H9 (cell line): Measurements from ENCODE around the gene MSH3. TPM values are rescaled to one million over a fixed set of nuclear protein-coding genes. Genes with fewer than 3 reads are reported as not detected.

Experiments used
- DNase-seq: peaks from one replicate; pipeline ENCODE4 v3.0.0-alpha.2; 2017
- H2AFZ ChIP-seq: one replicate; pipeline ENCODE4 v1.6.1; 2013; ENCODE audit warnings: mild to moderate bottlenecking, low read length, control low read depth, moderate library complexity
- H2AK5ac ChIP-seq: 2 replicates; pipeline ENCODE4 v1.6.1; 2013; ENCODE audit warnings: low read length, control low read depth, mixed read lengths; ENCODE audit not compliant: insufficient read length
- H2BK120ac ChIP-seq: one replicate; pipeline ENCODE4 v1.6.1; 2013; ENCODE audit warnings: low read depth, mild to moderate bottlenecking, low read length, control low read depth, inconsistent platforms; ENCODE audit not compliant: poor library complexity, severe bottlenecking
- H2BK12ac ChIP-seq: 2 replicates; pipeline ENCODE4 v1.6.1; 2013; ENCODE audit warnings: low read length, control low read depth, mixed read lengths, low read depth; ENCODE audit not compliant: insufficient read length
- H2BK15ac ChIP-seq: 2 replicates; pipeline ENCODE4 v1.6.1; 2013; ENCODE audit warnings: low read depth, low read length, control low read depth
- H2BK20ac ChIP-seq: one replicate; pipeline ENCODE4 v1.6.1; 2013; ENCODE audit warnings: low read depth, mild to moderate bottlenecking, low read length, control low read depth, inconsistent platforms; ENCODE audit not compliant: poor library complexity, severe bottlenecking
- H2BK5ac ChIP-seq: 2 replicates; pipeline ENCODE4 v1.6.1; 2013; ENCODE audit warnings: low read length, control low read depth, mixed read lengths; ENCODE audit not compliant: insufficient read length
- H3K14ac ChIP-seq: 2 replicates; pipeline ENCODE4 v1.6.1; 2013; ENCODE audit warnings: low read length, control low read depth; ENCODE audit not compliant: insufficient read depth
- H3K18ac ChIP-seq: 2 replicates; pipeline ENCODE4 v1.6.1; 2013; ENCODE audit warnings: low read depth, mild to moderate bottlenecking, mixed read lengths, low read length, control low read depth; ENCODE audit not compliant: insufficient read length
- H3K23ac ChIP-seq: 2 replicates; pipeline ENCODE4 v1.6.1; 2013; ENCODE audit warnings: low read length, control low read depth, mixed read lengths, low read depth; ENCODE audit not compliant: insufficient read length
- H3K23me2 ChIP-seq: 2 replicates; pipeline ENCODE4 v1.6.1; 2013; ENCODE audit warnings: low read depth, mild to moderate bottlenecking, mixed read lengths, low read length, control low read depth; ENCODE audit not compliant: insufficient read length, poor library complexity, severe bottlenecking
- H3K27ac ChIP-seq: 2 replicates; pipeline ENCODE4 v1.5.1; 2013; ENCODE audit warnings: low read length, control low read depth, mixed read lengths, low read depth; ENCODE audit not compliant: insufficient read length
- H3K27me3 ChIP-seq: 2 replicates; pipeline ENCODE4 v1.6.1; 2013; ENCODE audit warnings: low read length, control low read depth, inconsistent platforms; ENCODE audit not compliant: insufficient read depth
- H3K4ac ChIP-seq: 2 replicates; pipeline ENCODE4 v1.6.1; 2013; ENCODE audit warnings: low read depth, mild to moderate bottlenecking, control low read depth, inconsistent platforms, low read length, moderate library complexity
- H3K4me1 ChIP-seq: 2 replicates; pipeline ENCODE4 v1.6.1; 2013; ENCODE audit warnings: low read length, control low read depth, inconsistent platforms; ENCODE audit not compliant: insufficient read depth
- H3K4me2 ChIP-seq: 2 replicates; pipeline ENCODE4 v1.6.1; 2013; ENCODE audit warnings: low read length, control low read depth, mixed read lengths; ENCODE audit not compliant: insufficient read length, insufficient read depth
- H3K56ac ChIP-seq: 2 replicates; pipeline ENCODE4 v1.6.1; 2013; ENCODE audit warnings: low read depth, mild to moderate bottlenecking, mixed read lengths, low read length, control low read depth; ENCODE audit not compliant: insufficient read length
- H3K79me1 ChIP-seq: 2 replicates; pipeline ENCODE4 v1.6.1; 2013; ENCODE audit warnings: low read depth, mild to moderate bottlenecking, moderate library complexity, low read length, control low read depth, inconsistent platforms; ENCODE audit not compliant: insufficient read depth, poor library complexity, severe bottlenecking
- H3K79me2 ChIP-seq: 2 replicates; pipeline ENCODE4 v1.6.1; 2013; ENCODE audit warnings: low read length, control low read depth, inconsistent platforms; ENCODE audit not compliant: insufficient read depth
- H3K9ac ChIP-seq: 2 replicates; pipeline ENCODE4 v1.6.1; 2013; ENCODE audit warnings: low read length, control low read depth, mixed read lengths; ENCODE audit not compliant: insufficient read length; ENCODE audit errors: extremely low read depth
- H3K9me3 ChIP-seq: one replicate; pipeline ENCODE4 v1.6.1; 2013; ENCODE audit warnings: low read depth, low read length, inconsistent platforms; ENCODE audit not compliant: control insufficient read depth
- H3T11ph ChIP-seq: one replicate; pipeline ENCODE4 v1.6.1; 2013; ENCODE audit warnings: mild to moderate bottlenecking, low read length, control low read depth, inconsistent platforms
- H4K20me1 ChIP-seq: one replicate; pipeline ENCODE4 v1.6.1; 2013; ENCODE audit not compliant: control insufficient read depth, insufficient read length, insufficient read depth
- H4K5ac ChIP-seq: 2 replicates; pipeline ENCODE4 v1.6.1; 2013; ENCODE audit warnings: low read depth, mild to moderate bottlenecking, mixed read lengths, low read length, control low read depth; ENCODE audit not compliant: insufficient read length
- H4K8ac ChIP-seq: replicated peaks from 2 replicates; pipeline ENCODE4 v1.6.1; 2013; ENCODE audit warnings: low read length, control low read depth, mixed read lengths, low read depth; ENCODE audit not compliant: insufficient read length
- H4K91ac ChIP-seq: 2 replicates; pipeline ENCODE4 v1.6.1; 2013; ENCODE audit warnings: low read depth, mild to moderate bottlenecking, moderate library complexity, mixed read lengths, low read length, control low read depth; ENCODE audit not compliant: insufficient read length
- H3K27ac Mint-ChIP-seq, 3 experiments: 2 replicates in 2 of 3; 3 replicates in 1 of 3; pipeline ENCODE4 v1.8.0; 2020 to 2021; ENCODE audit warnings: mixed read lengths in 3 of 3, mild to moderate bottlenecking in 1 of 3, moderate library complexity in 1 of 3
- H3K27me3 Mint-ChIP-seq: 2 replicates; pipeline ENCODE4 v1.8.0; 2021; ENCODE audit warnings: low read depth, mild to moderate bottlenecking, moderate library complexity, mixed read lengths
- H3K36me3 Mint-ChIP-seq, 3 experiments: 2 replicates in 2 of 3; 3 replicates in 1 of 3; pipeline ENCODE4 v1.8.0; 2020 to 2021; ENCODE audit warnings: low read depth in 3 of 3, mixed read lengths in 3 of 3; ENCODE audit not compliant: insufficient read depth in 1 of 3
- H3K4me1 Mint-ChIP-seq, 2 experiments: 2 replicates each; pipeline ENCODE4 v1.8.0; 2020; ENCODE audit warnings: mixed read lengths in 2 of 2
- H3K4me3 Mint-ChIP-seq, 2 experiments: 2 replicates in 1 of 2; 3 replicates in 1 of 2; pipeline ENCODE4 v1.8.0; 2020 to 2021; ENCODE audit warnings: mild to moderate bottlenecking in 2 of 2, mixed read lengths in 2 of 2, moderate library complexity in 1 of 2
- H3K9me3 Mint-ChIP-seq, 2 experiments: 2 replicates in 1 of 2; 3 replicates in 1 of 2; pipeline ENCODE4 v1.8.0; 2020; ENCODE audit warnings: mild to moderate bottlenecking in 2 of 2, mixed read lengths in 2 of 2, moderate library complexity in 1 of 2
- WGBS: extraction: QIAGEN DNeasy Blood & Tissue Kit; methylation state at CpG from one replicate; pipeline ENCODE4 v1.1.7; 2013; ENCODE audit warnings: missing lambda C conversion rate, low lambda C conversion rate, mixed read lengths; ENCODE audit not compliant: insufficient read length; ENCODE audit errors: extremely low coverage; 5-methylcytosine and 5-hydroxymethylcytosine counted together
- long read RNA-seq: library from polyadenylated mRNA; unstranded; transcript quantifications from one replicate; pipeline ENCODE4 v2.0.0, GENCODE V29; 2020
- total RNA-seq: library from RNA; stranded (reverse); gene quantifications from 2 replicates; pipeline ENCODE4 v1.2.1, GENCODE V29; 2021
- TF ChIP-seq, protein P1 (sequence below): fragments of 200-600 bp; sonication (generic); conservative IDR thresholded peaks from 3 replicates; pipeline ENCODE4 v1.8.0; 2021; ENCODE audit warnings: antibody characterized with exemption, mild to moderate bottlenecking

MSH3 gene
- 16.7 and 17.3 TPM in 2 replicates for total RNA-seq
- long read RNA-seq, full-length matches to known transcripts = 2 of 73 reads
- long read RNA-seq, partial matches to known transcripts = 68 of 73 reads
- long read RNA-seq, other reads (novel, unspliced or antisense) = 3 of 73 reads

DNA sequence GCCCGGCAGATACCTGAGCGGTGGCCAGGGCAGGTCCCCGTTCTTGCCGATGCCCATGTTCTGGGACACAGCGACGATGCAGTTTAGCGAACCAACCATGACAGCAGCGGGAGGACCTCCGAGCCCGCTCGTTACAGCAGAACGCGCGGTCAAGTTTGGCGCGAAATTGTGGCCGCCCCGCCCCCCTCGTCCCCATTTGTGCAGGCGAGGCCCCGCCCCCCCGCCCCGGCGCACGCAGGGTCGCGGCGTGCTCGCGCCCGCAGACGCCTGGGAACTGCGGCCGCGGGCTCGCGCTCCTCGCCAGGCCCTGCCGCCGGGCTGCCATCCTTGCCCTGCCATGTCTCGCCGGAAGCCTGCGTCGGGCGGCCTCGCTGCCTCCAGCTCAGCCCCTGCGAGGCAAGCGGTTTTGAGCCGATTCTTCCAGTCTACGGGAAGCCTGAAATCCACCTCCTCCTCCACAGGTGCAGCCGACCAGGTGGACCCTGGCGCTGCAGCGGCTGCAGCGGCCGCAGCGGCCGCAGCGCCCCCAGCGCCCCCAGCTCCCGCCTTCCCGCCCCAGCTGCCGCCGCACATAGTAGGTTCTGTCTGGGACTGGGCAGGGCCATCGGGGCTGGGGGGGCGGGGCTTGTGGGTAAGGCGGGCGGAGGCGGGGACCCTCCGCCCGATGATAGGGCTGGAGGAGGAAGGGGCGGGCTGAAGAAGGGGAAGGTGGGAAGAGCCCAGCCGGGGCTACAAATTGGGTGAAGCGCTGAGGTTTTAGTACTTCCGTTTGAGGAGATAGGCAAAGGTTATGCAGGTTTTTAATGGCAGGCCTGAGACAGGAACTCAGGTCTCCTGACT is at the start of gene MSH3, which contains the start of gene DHFR:
Gene MSH3 (plus strand): TSS at position 262 of the 840 bp plus-strand sequence. CDS start 76 bp downstream, at position 338.
Gene DHFR (minus strand): TSS at position 593 of the 840 bp plus-strand sequence. CDS start 494 bp downstream, at position 99.
- Histone ChIP-seq H2BK15ac (no peak within 1 kb of the TSS), H3K56ac (no peak within 1 kb of the TSS), H3K27me3 (no peaks in the 10 kb centered on the region), H3K79me1 (no peaks in the 10 kb centered on the region), H4K5ac (no peak within 1 kb of the TSS), H3K9ac (peak within 1 kb of the TSS; percentile 98), H4K8ac (no peak within 1 kb of the TSS), H4K91ac (no peak within 1 kb of the TSS), H2BK12ac (no peak within 1 kb of the TSS), H3K4me2 (peak within 1 kb of the TSS; percentile 80), H2AK5ac (no peak within 1 kb of the TSS), H2BK120ac (no peak within 1 kb of the TSS), H4K20me1 (no peaks in the 10 kb centered on the region), H3K18ac (peak within 1 kb of the TSS; percentile 100), H2BK20ac (no peak within 1 kb of the TSS), H3T11ph (no peak within 1 kb of the TSS), H3K23me2 (peaks cover 10% of the 10 kb centered on the region), H3K9me3 (no peaks in the 10 kb centered on the region), H3K4me1 (0 out of 2 replicates have a peak, but pooled peaks cover 2% of the 10 kb centered on the region), H3K14ac (peak within 1 kb of the TSS; percentile 100), H2AFZ (peak within 1 kb of the TSS; percentile 75), H3K79me2 (peaks cover 4% of the 10 kb centered on the region; the same call in 1 of the 2 replicates), H3K23ac (no peak within 1 kb of the TSS), H2BK5ac (peak within 1 kb of the TSS; percentile 83), H3K4ac (no peak within 1 kb of the TSS; the same call in 1 of the 2 replicates), H3K27ac (peak within 1 kb of the TSS; percentile 82)
- Mint-ChIP-seq H3K36me3 (peaks cover 16 to 39% (median 36%) of the 10 kb centered on the region in 3 experiments), H3K27me3 (no peaks in the 10 kb centered on the region; the same call in 1 of the 2 replicates), H3K4me3 (peak within 1 kb of the TSS; percentile 82 to 87), H3K4me1 (peaks cover 20 to 24% of the 10 kb centered on the region in 2 experiments), H3K27ac (peak within 1 kb of the TSS; percentile 97 to 99 (median 98)), H3K9me3 (no peaks in the 10 kb centered on the region)
- DNase-seq = peak; percentile 96
- TF ChIP-seq, protein P1, sequence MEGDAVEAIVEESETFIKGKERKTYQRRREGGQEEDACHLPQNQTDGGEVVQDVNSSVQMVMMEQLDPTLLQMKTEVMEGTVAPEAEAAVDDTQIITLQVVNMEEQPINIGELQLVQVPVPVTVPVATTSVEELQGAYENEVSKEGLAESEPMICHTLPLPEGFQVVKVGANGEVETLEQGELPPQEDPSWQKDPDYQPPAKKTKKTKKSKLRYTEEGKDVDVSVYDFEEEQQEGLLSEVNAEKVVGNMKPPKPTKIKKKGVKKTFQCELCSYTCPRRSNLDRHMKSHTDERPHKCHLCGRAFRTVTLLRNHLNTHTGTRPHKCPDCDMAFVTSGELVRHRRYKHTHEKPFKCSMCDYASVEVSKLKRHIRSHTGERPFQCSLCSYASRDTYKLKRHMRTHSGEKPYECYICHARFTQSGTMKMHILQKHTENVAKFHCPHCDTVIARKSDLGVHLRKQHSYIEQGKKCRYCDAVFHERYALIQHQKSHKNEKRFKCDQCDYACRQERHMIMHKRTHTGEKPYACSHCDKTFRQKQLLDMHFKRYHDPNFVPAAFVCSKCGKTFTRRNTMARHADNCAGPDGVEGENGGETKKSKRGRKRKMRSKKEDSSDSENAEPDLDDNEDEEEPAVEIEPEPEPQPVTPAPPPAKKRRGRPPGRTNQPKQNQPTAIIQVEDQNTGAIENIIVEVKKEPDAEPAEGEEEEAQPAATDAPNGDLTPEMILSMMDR = peak; percentile 42; the same call in 2 of the 3 replicates
- WGBS = no CpG with 5 or more reads among the region's 74 CpGs
